A549 treated with RU486 at 1 μM for 4 hours (cell line): ENCODE data around the gene VPS39. TPM values are rescaled to one million over a fixed set of nuclear protein-coding genes. Genes with fewer than 3 reads are reported as not detected.

Experiments
- total RNA-seq: library from RNA; stranded (reverse); fragments of 200-300 nt; extraction: Qiagen RNA extraction; gene quantifications from 5 replicates; pipeline ENCODE4 v1.2.3, GENCODE V29; 2022; ENCODE audit warnings: low read depth

Gene VPS39
- 14.7 to 17.1 TPM (median 14.9 TPM) in 5 replicates for total RNA-seq

GRCh38 chr15:42207674-42208579, at the start of gene VPS39:
Gene VPS39, minus strand, starts transcription at chr15:42208304. Its CDS starts 151 bp downstream, at chr15:42208153.

DNA sequence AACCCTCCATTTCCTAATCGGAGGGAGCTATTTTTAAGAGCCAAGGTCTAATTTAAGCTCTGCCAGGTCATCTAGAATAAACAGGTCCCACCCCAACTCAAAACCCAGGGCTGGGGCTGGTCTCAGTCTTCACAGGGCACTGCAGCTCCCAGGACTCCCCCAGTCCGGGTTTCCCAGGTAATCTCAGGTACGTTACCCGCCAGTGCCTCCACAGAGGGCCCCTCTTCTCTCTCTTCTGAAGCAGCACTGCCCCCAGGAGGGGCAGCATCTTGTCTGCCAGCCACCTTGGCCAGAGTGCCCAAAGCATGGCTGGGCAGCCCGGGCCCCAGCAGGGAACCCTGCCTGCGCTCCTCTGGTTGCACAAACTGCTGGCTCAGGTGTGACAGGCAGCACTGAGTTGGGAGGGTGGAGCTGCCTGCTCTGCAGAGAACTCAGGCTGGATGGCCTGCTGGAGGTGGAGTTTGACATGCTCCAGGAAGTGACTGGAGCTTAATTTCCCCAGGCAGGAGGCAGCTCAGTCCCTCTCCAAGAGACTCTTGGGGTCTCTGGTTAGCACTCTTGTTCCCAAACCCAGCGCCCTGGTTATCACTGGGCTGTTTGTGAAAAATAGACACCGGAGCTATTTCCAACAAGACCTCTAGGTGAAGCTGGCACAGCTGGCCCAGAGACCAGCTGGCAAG, 51.7 kb downstream of the VPS39 start, which contains the start of gene PLA2G4F:
Gene PLA2G4F (minus strand): TSS at position 394 of the 680 bp plus-strand sequence. CDS start 87 bp downstream, at position 307.

Other genes starting within 250 kb of the VPS39 start
- 10.5 to 13.9 TPM (median 13.0 TPM) in 5 replicates for gene EHD4, start 235.7 kb downstream of the VPS39 start, total RNA-seq
- not detected in 5 replicates for gene PLA2G4E, start 187.3 kb downstream of the VPS39 start, total RNA-seq
- gene PLA2G4D, start 113.7 kb downstream of the VPS39 start, total RNA-seq: not detected in 5 replicates
- not detected in 5 replicates for gene PLA2G4F, start 51.7 kb downstream of the VPS39 start, total RNA-seq
- 5.5 to 8.1 TPM (median 6.5 TPM) in 5 replicates for gene GANC, start 64.9 kb upstream of the VPS39 start, total RNA-seq
- 21.8 to 34.7 TPM (median 26.2 TPM) in 5 replicates for gene TMEM87A, start 65.1 kb upstream of the VPS39 start, total RNA-seq
- gene CAPN3, start 151.2 kb upstream of the VPS39 start, total RNA-seq: 0.22 to 0.87 TPM (median 0.43 TPM) in 4 of 5 replicates, not detected in the other